ENCODE data around the gene TRPV6.

- TF ChIP-seq, protein P1, sequence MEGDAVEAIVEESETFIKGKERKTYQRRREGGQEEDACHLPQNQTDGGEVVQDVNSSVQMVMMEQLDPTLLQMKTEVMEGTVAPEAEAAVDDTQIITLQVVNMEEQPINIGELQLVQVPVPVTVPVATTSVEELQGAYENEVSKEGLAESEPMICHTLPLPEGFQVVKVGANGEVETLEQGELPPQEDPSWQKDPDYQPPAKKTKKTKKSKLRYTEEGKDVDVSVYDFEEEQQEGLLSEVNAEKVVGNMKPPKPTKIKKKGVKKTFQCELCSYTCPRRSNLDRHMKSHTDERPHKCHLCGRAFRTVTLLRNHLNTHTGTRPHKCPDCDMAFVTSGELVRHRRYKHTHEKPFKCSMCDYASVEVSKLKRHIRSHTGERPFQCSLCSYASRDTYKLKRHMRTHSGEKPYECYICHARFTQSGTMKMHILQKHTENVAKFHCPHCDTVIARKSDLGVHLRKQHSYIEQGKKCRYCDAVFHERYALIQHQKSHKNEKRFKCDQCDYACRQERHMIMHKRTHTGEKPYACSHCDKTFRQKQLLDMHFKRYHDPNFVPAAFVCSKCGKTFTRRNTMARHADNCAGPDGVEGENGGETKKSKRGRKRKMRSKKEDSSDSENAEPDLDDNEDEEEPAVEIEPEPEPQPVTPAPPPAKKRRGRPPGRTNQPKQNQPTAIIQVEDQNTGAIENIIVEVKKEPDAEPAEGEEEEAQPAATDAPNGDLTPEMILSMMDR (IDR thresholded peaks at IDR 0.05), result no peak
- no peak for TF ChIP-seq POLR2A (IDR thresholded peaks at IDR 0.05)
Observed at GRCh38 chr7:142838461-142839213, 46.9 kb downstream of the TRPV6 start.

Data from thyroid gland (tissue), 4 donors.